HepG2 (cell line): ENCODE data around the gene DPEP2NB. TPM values are rescaled to one million over a fixed set of nuclear protein-coding genes. Genes with fewer than 3 reads are reported as not detected.

Source experiments
- CEBPB ChIP-seq: IDR thresholded peaks from 2 replicates; pipeline ENCODE4 v1.6.1; 2011; ENCODE audit warnings: low read depth, low read length, improper control_type of control experiment, borderline replicate concordance
- CEBPG ChIP-seq: IDR thresholded peaks from 2 replicates; pipeline ENCODE4 v1.6.1; 2016
- HDAC6 ChIP-seq: fragments of 200-600 bp; sonication (generic); IDR thresholded peaks from 2 replicates; pipeline ENCODE4 v1.7.0; 2017; ENCODE audit warnings: mild to moderate bottlenecking, antibody characterized with exemption, low read length, low read depth
- JARID2 ChIP-seq: sonication (generic); formaldehyde crosslinking; IDR thresholded peaks from 2 replicates; pipeline ENCODE4 v1.8.1; 2023; ENCODE audit warnings: missing genetic modification reagents, inconsistent platforms; ENCODE audit not compliant: insufficient replicate concordance
- KDM6A ChIP-seq: IDR thresholded peaks from 2 replicates; pipeline ENCODE4 v1.6.1; 2016; ENCODE audit warnings: low read depth
- NFRKB ChIP-seq: fragments of 450-650 bp; IDR thresholded peaks from 2 replicates; pipeline ENCODE4 v1.6.1; 2017
- RBAK ChIP-seq: sonication (generic); formaldehyde crosslinking; IDR thresholded peaks from 2 replicates; pipeline ENCODE4 v1.5.1; 2020; ENCODE audit warnings: mild to moderate bottlenecking, missing genetic modification reagents
- SMAD3 ChIP-seq: sonication (generic); formaldehyde crosslinking; IDR thresholded peaks from 2 replicates; pipeline ENCODE4 v1.4.0; 2020; ENCODE audit warnings: missing genetic modification reagents
- SMYD3 ChIP-seq: sonication (generic); formaldehyde crosslinking; IDR thresholded peaks from 2 replicates; pipeline ENCODE4 v1.8.1; 2023; ENCODE audit warnings: mild to moderate bottlenecking, missing genetic modification reagents
- STAG1 ChIP-seq: sonication (generic); formaldehyde crosslinking; IDR thresholded peaks from 2 replicates; pipeline ENCODE4 v1.4.0; 2020; ENCODE audit warnings: missing genetic modification reagents
- TEAD2 ChIP-seq: sonication (generic); formaldehyde crosslinking; IDR thresholded peaks from 2 replicates; pipeline ENCODE4 v1.9.0; 2021; ENCODE audit warnings: missing genetic modification reagents
- TSC22D2 ChIP-seq: sonication (generic); formaldehyde crosslinking; IDR thresholded peaks from 2 replicates; pipeline ENCODE4 v1.5.1; 2020; ENCODE audit warnings: missing genetic modification reagents, mild to moderate bottlenecking, borderline replicate concordance
- ZNF101 ChIP-seq: sonication (generic); formaldehyde crosslinking; IDR thresholded peaks from 2 replicates; pipeline ENCODE4 v1.4.0; 2020; ENCODE audit warnings: mild to moderate bottlenecking, low read depth, missing genetic modification reagents, borderline replicate concordance
- ZNF160 ChIP-seq: sonication (generic); formaldehyde crosslinking; IDR thresholded peaks from 2 replicates; pipeline ENCODE4 v1.8.0; 2022; ENCODE audit warnings: mild to moderate bottlenecking, inconsistent platforms, missing genetic modification reagents
- ZNF234 ChIP-seq: sonication (generic); formaldehyde crosslinking; conservative IDR thresholded peaks from 2 replicates; pipeline ENCODE4 v1.5.1; 2020; ENCODE audit warnings: mild to moderate bottlenecking, missing genetic modification reagents
- ZNF501 ChIP-seq: sonication (generic); formaldehyde crosslinking; IDR thresholded peaks from 2 replicates; pipeline ENCODE4 v1.5.1; 2020; ENCODE audit warnings: mild to moderate bottlenecking, moderate library complexity, missing genetic modification reagents
- ZNF562 ChIP-seq: sonication (generic); formaldehyde crosslinking; IDR thresholded peaks from 2 replicates; pipeline ENCODE4 v1.8.0; 2022; ENCODE audit warnings: missing genetic modification reagents, borderline replicate concordance
- ZNF761 ChIP-seq: sonication (generic); formaldehyde crosslinking; conservative IDR thresholded peaks from 2 replicates; pipeline ENCODE4 v1.4.0; 2020; ENCODE audit warnings: mild to moderate bottlenecking, missing genetic modification reagents
- ZNF776 ChIP-seq: sonication (generic); formaldehyde crosslinking; IDR thresholded peaks from 2 replicates; pipeline ENCODE4 v1.4.0; 2020; ENCODE audit warnings: mild to moderate bottlenecking, missing genetic modification reagents
- ZSCAN12 ChIP-seq: sonication (generic); formaldehyde crosslinking; IDR thresholded peaks from 2 replicates; pipeline ENCODE4 v1.9.0; 2021; ENCODE audit warnings: mild to moderate bottlenecking, missing genetic modification reagents
- polyA plus RNA-seq, 8 experiments: library from polyadenylated mRNA; depleted of rRNA in 3 of 8; stranded (reverse) in 7 of 8; unstranded in 1 of 8; fragments of >200 nt; fragmentation: Illumina TruSeq in 4 of 8; extraction: Trizol in 4 of 8; gene quantifications; 2 replicates each; pipeline versions ENCODE4 v1.2.1 to v1.2.3, GENCODE V29; 2011 to 2016; ENCODE audit warnings: low read depth in 4 of 8, missing spikeins in 1 of 8, mixed read lengths in 1 of 8; ENCODE audit not compliant: insufficient read depth in 1 of 8
- total RNA-seq, 5 experiments: library from RNA; depleted of rRNA; stranded (reverse); fragments of >200 nt; fragmentation: Illumina TruSeq; extraction: Trizol; gene quantifications; 2 replicates each; pipeline ENCODE4 v1.2.3, GENCODE V29; 2016; ENCODE audit warnings: low read depth in 1 of 5
- TF ChIP-seq, protein P1 (sequence below): sonication (generic); formaldehyde crosslinking; IDR thresholded peaks from 2 replicates; pipeline ENCODE4 v1.4.0; 2020; ENCODE audit warnings: mild to moderate bottlenecking, missing genetic modification reagents
- TF ChIP-seq, protein P2 (sequence below): IDR thresholded peaks from 2 replicates; pipeline ENCODE4 v1.6.1; 2016; ENCODE audit warnings: low read depth, missing genetic modification reagents, missing compliant biosample characterization
- TF ChIP-seq, protein P3 (sequence below): sonication (generic); formaldehyde crosslinking; IDR thresholded peaks from 2 replicates; pipeline ENCODE4 v1.8.0; 2022; ENCODE audit warnings: mild to moderate bottlenecking, missing genetic modification reagents, moderate library complexity

The DPEP2NB gene
- total and polyA plus RNA-seq, 2 of the 13 experiments (the other 11 are each of a cell fraction or from before 2014, with no cell fraction given): not detected

DNA sequence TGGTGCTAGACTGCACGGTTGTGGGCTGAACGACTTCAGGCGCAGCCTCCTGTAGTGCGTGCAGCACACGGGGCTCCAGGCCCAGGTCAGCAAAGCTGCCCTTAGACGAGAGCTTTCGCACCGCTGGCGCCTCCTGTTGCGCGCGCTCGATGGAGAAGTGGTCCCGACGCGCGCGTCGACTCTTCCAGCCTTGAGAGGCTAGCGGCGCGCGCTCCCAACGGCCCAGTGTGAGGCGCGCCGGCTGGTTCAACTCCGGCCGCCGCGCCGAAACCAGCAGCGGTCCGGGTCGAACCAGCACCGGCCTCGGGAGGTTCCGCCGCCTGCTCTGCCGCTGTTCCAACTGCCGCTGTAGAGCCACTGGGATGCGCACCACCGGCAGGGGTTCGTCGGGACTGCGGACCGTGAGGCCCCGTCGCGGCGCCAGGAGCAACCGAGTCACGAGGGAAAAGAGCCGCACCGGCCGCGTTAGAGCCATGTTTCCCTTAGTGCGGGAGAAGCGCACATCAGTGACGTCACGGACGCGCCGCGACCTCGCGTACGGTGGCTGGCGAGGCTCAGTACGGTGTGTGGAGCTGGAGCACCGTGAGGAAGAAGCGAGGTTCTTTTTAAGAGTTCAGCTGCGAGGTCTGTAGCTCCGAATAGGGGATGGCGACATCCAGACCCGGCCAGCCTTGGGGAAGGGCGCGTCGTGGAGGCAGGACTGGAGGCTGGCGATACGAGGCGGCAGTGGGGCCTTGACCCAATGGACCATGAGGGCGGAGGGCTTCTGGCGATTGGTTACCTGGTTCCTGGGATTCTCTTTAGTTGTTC is 7.2 kb upstream of the DPEP2NB start, which contains the start of the genes DDX28 and DUS2 (continued):
- TF ChIP-seq, protein P1, sequence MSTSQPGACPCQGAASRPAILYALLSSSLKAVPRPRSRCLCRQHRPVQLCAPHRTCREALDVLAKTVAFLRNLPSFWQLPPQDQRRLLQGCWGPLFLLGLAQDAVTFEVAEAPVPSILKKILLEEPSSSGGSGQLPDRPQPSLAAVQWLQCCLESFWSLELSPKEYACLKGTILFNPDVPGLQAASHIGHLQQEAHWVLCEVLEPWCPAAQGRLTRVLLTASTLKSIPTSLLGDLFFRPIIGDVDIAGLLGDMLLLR (CRISPR knock-in tag): peak; percentile 98
- TF ChIP-seq RBAK (CRISPR knock-in tag) (no peak), CEBPG (CRISPR knock-in tag) (peak; percentile 73), CEBPB (no peak), STAG1 (CRISPR knock-in tag) (peak; percentile 12; the same call in 1 of the 2 replicates), ZNF160 (CRISPR knock-in tag) (no peak), TSC22D2 (peak; percentile 88; the same call in 1 of the 2 replicates), ZNF101 (0 out of 2 replicates have a peak, but pooled peaks have one; percentile 22), ZSCAN12 (CRISPR knock-in tag) (no peak), JARID2 (CRISPR knock-in tag) (peak; percentile 61), TEAD2 (CRISPR knock-in tag) (0 out of 2 replicates have a peak, but pooled peaks have one; percentile 22), SMYD3 (peak; percentile 97; the same call in 1 of the 2 replicates), ZNF562 (no peak), KDM6A (CRISPR knock-in tag) (0 out of 2 replicates have a peak, but pooled peaks have one; percentile 31), HDAC6 (no peak), SMAD3 (peak; percentile 95), ZNF501 (peak; percentile 99), ZNF776 (peak; percentile 90), ZNF761 (CRISPR knock-in tag) (peak; percentile 76; the same call in 1 of the 2 replicates), NFRKB (peak; percentile 77; the same call in 1 of the 2 replicates), ZNF234 (CRISPR knock-in tag) (no peak; the same call in 1 of the 2 replicates)
- TF ChIP-seq, protein P2, sequence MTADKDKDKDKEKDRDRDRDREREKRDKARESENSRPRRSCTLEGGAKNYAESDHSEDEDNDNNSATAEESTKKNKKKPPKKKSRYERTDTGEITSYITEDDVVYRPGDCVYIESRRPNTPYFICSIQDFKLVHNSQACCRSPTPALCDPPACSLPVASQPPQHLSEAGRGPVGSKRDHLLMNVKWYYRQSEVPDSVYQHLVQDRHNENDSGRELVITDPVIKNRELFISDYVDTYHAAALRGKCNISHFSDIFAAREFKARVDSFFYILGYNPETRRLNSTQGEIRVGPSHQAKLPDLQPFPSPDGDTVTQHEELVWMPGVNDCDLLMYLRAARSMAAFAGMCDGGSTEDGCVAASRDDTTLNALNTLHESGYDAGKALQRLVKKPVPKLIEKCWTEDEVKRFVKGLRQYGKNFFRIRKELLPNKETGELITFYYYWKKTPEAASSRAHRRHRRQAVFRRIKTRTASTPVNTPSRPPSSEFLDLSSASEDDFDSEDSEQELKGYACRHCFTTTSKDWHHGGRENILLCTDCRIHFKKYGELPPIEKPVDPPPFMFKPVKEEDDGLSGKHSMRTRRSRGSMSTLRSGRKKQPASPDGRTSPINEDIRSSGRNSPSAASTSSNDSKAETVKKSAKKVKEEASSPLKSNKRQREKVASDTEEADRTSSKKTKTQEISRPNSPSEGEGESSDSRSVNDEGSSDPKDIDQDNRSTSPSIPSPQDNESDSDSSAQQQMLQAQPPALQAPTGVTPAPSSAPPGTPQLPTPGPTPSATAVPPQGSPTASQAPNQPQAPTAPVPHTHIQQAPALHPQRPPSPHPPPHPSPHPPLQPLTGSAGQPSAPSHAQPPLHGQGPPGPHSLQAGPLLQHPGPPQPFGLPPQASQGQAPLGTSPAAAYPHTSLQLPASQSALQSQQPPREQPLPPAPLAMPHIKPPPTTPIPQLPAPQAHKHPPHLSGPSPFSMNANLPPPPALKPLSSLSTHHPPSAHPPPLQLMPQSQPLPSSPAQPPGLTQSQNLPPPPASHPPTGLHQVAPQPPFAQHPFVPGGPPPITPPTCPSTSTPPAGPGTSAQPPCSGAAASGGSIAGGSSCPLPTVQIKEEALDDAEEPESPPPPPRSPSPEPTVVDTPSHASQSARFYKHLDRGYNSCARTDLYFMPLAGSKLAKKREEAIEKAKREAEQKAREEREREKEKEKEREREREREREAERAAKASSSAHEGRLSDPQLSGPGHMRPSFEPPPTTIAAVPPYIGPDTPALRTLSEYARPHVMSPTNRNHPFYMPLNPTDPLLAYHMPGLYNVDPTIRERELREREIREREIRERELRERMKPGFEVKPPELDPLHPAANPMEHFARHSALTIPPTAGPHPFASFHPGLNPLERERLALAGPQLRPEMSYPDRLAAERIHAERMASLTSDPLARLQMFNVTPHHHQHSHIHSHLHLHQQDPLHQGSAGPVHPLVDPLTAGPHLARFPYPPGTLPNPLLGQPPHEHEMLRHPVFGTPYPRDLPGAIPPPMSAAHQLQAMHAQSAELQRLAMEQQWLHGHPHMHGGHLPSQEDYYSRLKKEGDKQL (CRISPR knock-in tag): no peak; the same call in 1 of the 2 replicates
- TF ChIP-seq, protein P3, sequence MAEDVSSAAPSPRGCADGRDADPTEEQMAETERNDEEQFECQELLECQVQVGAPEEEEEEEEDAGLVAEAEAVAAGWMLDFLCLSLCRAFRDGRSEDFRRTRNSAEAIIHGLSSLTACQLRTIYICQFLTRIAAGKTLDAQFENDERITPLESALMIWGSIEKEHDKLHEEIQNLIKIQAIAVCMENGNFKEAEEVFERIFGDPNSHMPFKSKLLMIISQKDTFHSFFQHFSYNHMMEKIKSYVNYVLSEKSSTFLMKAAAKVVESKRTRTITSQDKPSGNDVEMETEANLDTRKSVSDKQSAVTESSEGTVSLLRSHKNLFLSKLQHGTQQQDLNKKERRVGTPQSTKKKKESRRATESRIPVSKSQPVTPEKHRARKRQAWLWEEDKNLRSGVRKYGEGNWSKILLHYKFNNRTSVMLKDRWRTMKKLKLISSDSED (CRISPR knock-in tag): peak; percentile 69; the same call in 1 of the 2 replicates
